ENCODE data around the gene AATK.

Gene AATK

DNA sequence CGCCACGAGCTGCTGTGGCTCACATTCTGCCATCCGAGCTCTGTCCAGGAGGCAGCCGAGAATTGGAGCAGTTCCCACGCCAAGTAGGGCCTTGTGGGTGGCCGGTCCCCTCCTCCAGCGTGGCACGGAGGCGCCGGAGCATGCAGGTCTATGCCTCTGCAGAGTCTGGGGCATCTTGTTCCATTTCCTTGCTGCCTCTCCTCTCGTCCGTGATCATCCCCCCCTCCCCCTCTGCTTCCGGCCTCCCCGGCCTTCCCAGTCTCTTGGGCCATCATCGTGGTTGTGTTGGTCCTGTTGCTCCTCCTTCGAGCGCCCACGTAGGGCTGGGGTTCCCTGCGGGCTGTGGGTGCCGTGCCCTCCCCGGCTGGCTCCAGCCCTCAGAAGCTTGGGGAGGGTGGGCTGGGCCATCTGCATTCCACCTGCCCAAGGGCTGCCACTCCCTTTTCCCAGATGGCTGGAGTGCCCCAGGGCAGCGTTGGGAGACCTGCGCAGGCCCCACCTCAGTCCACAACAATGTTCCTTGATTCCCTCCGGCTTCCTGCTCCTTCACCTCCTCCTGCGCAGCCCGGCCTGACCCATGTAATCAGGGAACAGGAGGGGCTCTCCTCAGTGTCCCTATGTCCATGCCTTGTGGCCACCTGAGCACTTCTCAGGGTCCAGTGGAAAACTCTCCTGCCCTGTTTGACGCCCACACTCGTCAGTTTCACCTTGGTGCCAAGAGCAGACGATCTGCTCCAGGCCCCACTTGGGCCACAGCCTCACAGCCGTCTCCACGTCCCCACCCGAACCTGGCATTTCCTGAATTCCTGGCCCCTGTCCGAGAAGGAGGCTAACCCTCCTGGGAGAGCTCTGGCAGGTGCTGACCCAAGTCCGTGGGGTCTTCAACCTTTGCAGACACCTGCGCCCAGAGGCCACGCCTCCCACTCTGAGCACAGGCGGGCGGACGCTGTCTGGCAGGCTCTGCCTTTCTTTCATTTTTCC, 94.0 kb downstream of the AATK start:
- H3K4me3 Mint-ChIP-seq = no peak overlapping the region
- TF ChIP-seq, protein P1, sequence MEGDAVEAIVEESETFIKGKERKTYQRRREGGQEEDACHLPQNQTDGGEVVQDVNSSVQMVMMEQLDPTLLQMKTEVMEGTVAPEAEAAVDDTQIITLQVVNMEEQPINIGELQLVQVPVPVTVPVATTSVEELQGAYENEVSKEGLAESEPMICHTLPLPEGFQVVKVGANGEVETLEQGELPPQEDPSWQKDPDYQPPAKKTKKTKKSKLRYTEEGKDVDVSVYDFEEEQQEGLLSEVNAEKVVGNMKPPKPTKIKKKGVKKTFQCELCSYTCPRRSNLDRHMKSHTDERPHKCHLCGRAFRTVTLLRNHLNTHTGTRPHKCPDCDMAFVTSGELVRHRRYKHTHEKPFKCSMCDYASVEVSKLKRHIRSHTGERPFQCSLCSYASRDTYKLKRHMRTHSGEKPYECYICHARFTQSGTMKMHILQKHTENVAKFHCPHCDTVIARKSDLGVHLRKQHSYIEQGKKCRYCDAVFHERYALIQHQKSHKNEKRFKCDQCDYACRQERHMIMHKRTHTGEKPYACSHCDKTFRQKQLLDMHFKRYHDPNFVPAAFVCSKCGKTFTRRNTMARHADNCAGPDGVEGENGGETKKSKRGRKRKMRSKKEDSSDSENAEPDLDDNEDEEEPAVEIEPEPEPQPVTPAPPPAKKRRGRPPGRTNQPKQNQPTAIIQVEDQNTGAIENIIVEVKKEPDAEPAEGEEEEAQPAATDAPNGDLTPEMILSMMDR (IDR thresholded peaks at IDR 0.05) = no peak
- no peak overlapping the region for H3K27ac Mint-ChIP-seq

DNA sequence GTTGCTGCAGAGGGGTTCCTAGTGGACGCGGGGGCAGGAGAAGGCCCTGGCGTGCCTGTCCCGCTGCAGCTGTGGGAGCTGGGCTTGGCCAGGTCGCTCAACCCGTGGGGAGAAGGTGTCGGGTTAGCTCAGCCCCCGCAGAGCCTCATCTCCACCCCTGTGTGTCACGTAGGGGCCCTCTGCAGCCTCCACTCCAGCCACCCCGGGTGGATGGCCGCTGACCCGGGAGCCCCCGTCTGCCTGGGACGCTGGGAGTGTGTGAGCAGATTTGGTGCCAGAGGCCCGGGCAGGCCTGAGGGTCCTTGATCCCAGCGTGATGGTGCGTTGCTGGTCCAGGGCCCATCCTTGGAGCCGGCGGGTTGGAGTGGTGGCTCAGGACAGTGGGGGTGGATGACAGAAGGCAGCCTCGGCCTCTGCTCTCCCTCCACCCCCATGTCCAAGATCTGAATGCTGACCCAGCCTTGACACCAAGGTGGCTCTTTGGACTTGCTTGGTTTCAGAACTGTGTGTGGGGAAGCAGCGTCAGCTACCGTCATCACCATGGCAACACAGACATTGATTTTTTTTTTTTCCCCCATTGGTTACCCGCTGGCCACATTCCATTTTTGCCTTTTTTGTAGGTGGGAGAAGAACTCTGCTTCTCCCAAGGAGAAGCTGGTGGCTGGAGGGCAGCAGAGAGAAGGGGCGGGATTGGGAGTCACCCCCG, 95.3 kb downstream of the AATK start:
- peaks cover 9% of the 10 kb centered on the region for H3K36me3 Mint-ChIP-seq (ENCODE audit: low read depth)
- DNase-seq = no peak
- no peaks in the 10 kb centered on the region for H3K9me3 Mint-ChIP-seq
- no peaks in the 10 kb centered on the region for H3K27me3 Mint-ChIP-seq (ENCODE audit: low read depth, poor library complexity)
- H3K4me3 Mint-ChIP-seq = no peak overlapping the region
- peaks cover 40% of the 10 kb centered on the region for H3K4me1 Mint-ChIP-seq
- no peak overlapping the region for H3K27ac Mint-ChIP-seq
- TF ChIP-seq, protein P1 (IDR thresholded peaks at IDR 0.05) = no peak

More for the DNA sequence above, 94.0 kb downstream of the AATK start:
- no peaks in the 10 kb centered on the region for H3K9me3 Mint-ChIP-seq
- H3K27me3 Mint-ChIP-seq (ENCODE audit: low read depth, poor library complexity) = no peaks in the 10 kb centered on the region
- DNase-seq = no peak
- peaks cover 9% of the 10 kb centered on the region for H3K36me3 Mint-ChIP-seq (ENCODE audit: low read depth)
- peaks cover 47% of the 10 kb centered on the region for H3K4me1 Mint-ChIP-seq

DNA sequence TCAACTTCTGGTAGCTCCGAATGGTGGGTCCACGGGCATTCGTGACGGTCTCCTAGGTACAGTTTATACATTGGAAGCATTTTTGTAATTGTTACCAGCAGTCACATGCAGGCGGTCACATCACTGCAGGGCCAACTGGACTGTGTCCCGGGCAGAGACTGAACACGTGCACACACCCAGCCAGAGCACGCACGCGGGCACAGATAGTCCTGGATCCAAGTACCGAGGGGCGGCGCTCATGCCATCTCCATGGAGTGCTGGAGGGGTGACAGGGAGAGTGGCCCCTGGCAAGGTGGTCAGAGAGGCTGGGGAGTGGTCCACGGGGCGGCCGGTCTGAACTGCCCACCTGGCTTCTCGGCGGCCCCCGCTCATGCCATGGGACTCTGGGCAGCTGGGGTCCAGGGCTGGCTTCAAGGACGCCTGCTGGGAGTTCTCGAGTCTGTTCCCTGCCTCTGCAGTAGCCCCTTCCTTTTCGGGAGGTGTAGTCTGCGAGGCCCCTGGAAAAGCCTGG, 96.8 kb downstream of the AATK start:
- Mint-ChIP-seq H3K27ac (no peak overlapping the region), H3K4me3 (no peak overlapping the region), H3K36me3 (ENCODE audit: low read depth) (peaks cover 9% of the 10 kb centered on the region), H3K4me1 (peaks cover 35% of the 10 kb centered on the region), H3K9me3 (no peaks in the 10 kb centered on the region), H3K27me3 (ENCODE audit: low read depth, poor library complexity) (no peaks in the 10 kb centered on the region)
- TF ChIP-seq, protein P1 (IDR thresholded peaks at IDR 0.05) = no peak
- DNase-seq = no peak

DNA sequence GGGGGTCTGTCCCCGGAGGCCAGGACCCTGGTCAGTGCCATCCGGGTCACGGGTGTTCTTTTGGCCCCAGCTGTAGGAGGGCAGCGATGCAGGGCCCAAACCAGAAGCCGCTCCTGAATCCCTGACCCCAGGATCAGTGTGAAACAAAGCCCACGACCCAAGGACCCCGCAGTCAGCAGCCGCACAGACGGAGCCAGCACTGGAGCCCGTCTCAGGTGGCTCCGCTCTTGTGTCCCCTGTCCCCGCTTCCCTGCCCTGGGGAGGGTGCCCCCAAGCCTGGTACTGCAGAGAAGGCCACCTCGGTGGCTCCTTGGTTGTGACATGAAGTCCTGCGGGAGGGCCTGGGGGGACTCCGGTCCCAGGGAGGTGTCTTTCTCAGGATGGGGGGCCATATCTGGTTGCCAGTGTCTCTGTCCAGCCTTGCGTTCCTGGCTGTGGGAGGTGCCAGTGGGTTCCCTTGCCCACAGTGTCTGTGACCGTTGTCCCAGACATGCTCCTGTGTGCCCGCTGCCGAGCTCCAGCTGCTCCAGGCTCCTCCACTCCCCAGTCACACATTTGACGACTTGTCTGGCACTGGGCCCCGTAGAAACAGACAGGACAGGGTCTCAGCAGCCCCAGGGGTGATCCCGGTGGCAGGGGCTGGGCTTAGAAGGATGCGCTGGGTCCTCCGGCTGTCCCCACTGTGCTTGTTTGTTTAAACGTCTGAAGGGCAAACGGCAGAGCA, 97.4 kb downstream of the AATK start:
- Mint-ChIP-seq H3K36me3 (ENCODE audit: low read depth) (peaks cover 4% of the 10 kb centered on the region), H3K27me3 (ENCODE audit: low read depth, poor library complexity) (peaks cover 3% of the 10 kb centered on the region), H3K4me3 (no peak overlapping the region), H3K27ac (no peak overlapping the region), H3K4me1 (peaks cover 35% of the 10 kb centered on the region), H3K9me3 (no peaks in the 10 kb centered on the region)
- DNase-seq = no peak
- TF ChIP-seq, protein P1 (IDR thresholded peaks at IDR 0.05) = no peak

GRCh38 chr17:81067391-81067811, 98.6 kb downstream of the AATK start:
- H3K4me3 Mint-ChIP-seq = no peak overlapping the region
- H3K27ac Mint-ChIP-seq = no peak overlapping the region
- no peak for DNase-seq
- H3K36me3 Mint-ChIP-seq (ENCODE audit: low read depth) = peaks cover 12% of the 10 kb centered on the region
- peaks cover 42% of the 10 kb centered on the region for H3K4me1 Mint-ChIP-seq
- TF ChIP-seq, protein P1 (IDR thresholded peaks at IDR 0.05) = no peak
- no peaks in the 10 kb centered on the region for H3K9me3 Mint-ChIP-seq
- peaks cover 4% of the 10 kb centered on the region for H3K27me3 Mint-ChIP-seq (ENCODE audit: low read depth, poor library complexity)
